ENCODE data around the gene NCBP1.
"Not testable (repeated sequence)": the region's sequence is repeated elsewhere in the genome, so short reads cannot be mapped to it uniquely, and the experiment has no call there.

The NCBP1 gene

DNA sequence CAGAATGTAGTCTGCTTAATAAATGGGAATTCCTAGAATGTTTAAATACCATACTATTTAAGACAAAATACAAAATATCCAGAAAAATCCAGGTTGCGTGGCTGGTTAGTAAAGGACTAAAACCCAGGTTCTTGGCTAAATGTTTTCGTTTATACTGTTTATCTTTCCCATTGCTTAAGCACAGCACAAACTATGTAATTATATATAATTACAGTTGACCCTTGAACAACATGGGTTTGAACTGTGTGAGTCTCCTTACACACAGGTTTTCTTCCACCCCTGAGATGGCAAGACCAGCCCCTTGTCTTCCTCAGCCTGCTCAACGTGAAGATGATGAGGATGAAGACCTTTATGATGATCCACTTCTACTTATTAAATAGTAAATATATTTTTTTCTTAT is 38.8 kb downstream of the NCBP1 start:
- DNase-seq (ENCODE audit: low read depth in 2 of 2): no peak

DNA sequence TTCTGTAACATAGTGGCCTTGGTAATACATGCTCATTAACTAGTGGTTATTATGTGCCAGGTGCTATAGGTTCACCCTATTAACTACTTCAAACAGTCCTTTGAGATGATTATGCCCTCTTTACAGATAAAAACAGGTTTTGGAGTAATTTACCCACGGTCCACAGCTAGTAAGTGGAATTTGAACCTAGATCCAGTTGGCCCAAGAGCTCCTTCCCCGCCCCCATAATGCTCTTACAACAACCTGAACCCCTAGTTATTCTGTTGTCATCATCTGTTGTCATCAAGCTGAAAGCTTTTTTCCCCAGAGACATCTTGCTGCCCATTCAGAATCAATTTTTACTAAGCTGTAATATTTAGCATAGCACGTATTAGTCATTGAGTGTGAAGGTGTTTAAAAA is 40.3 kb downstream of the NCBP1 start:
- no peak for DNase-seq (ENCODE audit: low read depth in 2 of 2)

DNA sequence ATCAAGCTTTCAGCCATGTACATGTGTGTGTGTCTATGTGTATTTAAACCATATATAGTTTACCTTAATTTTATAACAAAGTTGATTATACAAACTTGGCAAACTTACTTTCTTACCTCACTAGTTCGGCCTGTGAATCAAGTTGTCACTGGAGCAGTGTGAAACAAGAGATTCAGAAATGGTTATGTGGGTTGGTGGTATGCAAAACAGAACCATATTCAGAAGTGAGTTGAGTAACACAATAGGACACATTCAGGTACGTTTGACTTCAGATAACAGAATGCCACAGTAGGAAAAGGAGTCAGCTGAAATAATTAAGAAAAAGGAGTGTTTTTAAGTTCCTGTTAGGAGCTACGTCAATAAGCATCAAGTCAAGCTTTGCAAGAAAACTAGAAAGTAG is 42.0 kb downstream of the NCBP1 start:
- DNase-seq (ENCODE audit: low read depth in 2 of 2): no peak

DNA sequence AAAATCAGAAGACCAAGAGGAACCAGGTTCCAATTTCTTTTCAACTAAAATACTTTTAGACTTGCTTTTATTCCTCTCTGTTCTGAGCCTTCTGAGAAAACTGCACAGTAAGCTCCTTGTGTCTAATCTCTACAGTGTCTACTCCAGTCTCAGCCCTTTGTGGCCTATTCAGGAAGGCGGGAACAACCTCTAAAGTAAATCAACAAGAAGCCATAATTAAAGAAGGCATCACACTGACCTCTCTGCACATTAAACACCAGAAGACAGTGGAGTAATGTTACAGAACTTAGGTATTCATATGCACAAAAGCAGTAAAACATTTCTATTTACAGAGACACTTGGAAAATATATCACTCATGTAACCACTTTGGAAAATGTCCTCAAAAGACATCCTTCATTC is 48.6 kb downstream of the NCBP1 start:
- no peak for DNase-seq (ENCODE audit: low read depth in 2 of 2)

DNA sequence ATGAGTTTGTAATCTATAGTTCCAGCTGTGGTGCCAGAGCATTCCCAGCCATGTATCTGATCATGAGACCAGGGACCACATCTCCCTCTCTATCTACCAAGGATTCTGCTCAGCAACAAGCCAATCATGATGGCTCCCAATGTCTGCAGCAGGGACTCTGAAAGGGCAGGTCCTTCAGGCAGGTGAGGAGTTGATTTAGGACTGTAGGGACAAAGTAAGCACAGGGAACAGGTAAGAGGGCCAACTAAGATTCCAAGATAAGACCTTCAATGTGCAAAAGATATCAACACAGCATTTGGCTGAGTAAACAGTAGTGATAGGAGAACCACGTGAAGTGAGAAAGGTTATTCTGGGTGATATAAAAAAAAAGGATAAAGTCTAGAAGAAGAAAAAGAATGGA is 55.0 kb downstream of the NCBP1 start:
- DNase-seq (ENCODE audit: low read depth in 2 of 2): no peak

DNA sequence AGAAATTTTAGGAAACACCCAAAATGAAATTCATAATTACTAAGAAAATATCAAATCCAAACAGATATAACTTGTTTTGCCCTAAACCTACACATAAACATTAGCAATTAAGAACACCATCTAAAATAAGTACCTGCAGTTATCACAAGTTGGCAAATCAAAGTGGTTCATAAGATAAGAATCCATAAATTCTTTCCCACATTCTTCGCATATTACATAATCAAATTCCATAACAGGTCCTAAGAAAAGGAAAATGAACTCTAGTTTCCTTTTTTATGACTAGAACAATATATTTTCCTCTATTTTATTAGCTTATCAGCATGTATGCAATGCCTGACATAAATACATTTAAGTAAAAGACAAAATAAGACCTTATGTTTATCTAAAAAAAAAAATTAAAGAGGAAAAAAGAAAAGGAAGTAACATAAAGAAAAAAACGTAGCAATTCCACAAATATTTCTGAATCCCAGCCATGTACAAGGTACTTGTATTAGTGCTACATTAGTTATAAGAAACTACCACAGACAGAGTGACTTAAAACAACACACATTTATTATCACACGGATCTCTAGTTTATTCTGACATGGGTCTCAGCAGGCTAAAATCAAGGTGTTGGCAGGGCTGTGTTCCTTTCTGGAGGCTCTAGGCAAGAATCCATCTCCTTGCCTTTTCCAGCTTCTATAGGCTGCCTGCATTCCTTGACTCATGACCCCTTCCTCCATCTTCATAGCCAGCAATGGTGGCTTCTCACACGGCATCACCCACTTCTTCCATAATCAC is 56.0 kb downstream of the NCBP1 start:
- DNase-seq (ENCODE audit: low read depth in 2 of 2): peak in 1 of 2 experiments; percentile 4

DNA sequence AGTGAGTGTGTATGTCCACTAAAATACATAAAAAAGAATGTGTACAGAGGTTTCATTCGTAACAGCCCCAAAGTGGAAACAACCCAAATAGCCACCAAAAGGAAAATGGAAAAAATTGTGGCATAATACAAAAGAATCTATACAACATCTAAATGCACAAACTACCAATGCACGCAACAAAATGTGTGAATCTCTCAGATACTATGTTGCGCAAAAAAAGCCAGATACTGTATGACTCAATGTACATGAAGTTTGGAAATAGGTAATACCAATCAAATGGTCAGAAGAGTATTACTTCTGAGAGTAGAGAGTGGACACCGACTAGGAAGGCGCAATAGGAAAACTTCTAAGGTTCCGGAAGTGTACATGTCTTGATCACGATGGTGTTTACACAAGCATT is 61.1 kb downstream of the NCBP1 start:
- DNase-seq (ENCODE audit: low read depth in 2 of 2): no peak

DNA sequence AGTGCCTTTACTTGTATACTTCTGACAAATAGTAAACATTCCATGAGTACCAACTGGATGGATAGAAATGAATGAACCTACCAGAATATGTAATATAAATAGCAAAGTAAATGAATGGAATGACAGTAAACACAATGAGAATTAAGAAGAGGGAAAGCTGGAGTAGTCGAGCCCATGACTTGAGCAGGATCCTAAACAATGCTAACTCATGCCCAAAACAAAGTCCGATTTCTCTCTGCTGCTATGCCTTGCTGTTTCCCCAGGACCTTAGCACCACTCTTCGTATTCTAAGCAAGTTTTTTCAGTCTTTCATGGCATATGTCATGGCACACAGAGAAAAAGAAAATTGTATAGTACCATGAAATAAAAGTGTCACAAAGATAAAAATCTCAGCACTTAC is 61.8 kb downstream of the NCBP1 start:
- DNase-seq (ENCODE audit: low read depth in 2 of 2): no peak

DNA sequence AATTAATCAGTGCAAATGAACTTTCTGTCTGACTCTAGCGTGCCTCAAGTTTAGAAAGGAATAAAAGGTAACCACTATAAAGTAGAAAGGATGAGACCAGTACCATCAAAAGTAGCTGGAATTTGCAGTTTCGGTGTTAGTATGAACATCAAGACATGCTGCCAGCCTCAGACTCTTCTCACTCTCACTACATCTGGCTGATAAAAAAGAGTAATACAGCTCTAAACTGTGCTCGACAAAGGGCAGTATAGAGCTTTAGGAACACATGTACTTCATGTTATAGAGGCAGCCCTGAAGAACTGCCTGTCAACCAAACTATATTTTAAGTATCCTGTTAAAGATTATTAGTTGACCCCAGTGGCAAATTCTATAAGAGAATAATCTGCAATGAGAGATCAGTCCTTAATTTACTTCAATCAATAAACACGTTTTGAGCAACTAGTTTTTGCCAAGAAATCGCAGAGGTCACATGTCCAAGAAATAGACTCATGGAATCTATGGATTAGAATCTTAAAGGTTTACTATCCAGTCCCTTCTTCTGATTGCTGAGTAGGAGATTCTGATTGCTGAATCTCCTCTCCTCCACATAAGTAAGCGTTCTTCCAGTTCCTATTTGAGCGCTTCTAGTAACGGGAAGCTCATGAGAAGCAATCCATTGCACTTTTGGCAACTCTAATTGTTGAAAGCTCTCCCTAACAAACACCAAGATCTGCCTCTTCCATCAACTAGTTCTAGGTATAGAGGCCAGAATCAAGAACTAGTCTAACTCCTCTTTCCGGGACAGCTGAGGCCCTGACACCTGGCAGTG is 62.6 kb downstream of the NCBP1 start:
- peak in 1 of 2 experiments; percentile 2 for DNase-seq (ENCODE audit: low read depth in 2 of 2)

DNA sequence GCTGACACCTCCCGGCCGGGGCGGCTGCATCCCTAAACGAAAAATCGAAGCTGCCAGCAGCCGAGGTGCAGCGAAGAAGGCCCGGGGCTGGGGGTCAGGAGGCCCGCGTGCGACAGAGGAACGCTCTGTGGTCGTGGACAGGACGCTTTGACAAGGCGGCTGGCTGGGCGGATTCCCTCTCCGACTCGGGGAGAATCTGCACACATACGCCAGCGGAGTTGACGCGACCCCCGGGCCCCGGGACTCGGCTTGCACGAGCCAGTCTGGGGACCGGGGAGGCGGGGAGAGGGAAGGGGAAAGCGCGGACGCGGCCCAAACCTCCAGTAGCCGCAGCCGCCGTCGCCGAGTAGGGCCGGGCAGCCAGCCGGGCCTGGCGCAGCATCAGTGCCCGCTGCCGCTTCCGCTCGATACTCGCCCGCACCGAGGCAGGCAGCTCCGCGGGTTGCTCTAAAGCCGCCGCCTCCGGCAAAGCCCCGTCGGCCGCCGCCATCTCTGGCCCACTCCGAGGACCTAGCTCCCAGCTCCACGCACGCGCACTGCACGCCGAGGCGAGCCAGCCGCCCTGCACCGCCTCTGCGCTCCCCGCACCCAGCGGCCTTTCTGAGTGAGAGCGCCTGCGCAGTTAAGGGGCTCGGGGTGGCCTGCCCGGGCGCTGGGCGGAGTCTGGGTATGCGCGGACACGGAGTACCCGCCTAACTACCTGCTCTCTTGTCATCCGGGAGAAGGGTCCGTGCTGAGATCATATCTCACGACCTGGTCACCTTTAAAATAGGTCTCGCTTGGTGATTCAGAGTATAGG is 63.4 kb downstream of the NCBP1 start, which contains the start of gene XPA:
XPA (minus strand) TSS at position 538 of the 799 bp plus-strand sequence; CDS start at position 490, 48 bp downstream.
- peak; percentile 87 to 89 for DNase-seq (ENCODE audit: low read depth in 2 of 2)

DNA sequence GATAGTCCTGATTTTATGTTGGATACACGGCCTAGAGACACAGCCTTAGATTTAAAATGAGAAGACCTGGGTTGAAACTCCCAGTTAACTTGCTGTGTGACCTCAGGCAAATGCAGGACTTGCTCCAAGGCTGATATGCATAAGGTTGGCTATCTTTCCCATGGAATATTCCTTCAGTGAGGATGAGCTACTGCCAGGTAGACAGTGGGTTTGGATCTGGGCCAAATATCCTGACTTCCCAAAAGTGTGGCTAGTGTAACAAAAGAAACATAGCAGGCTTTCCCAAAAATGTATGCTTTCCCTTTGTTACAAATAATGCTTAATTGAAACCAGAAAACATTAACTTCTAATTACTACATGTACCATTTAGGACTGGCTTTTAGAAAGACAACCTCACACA is 64.2 kb downstream of the NCBP1 start:
- no peak for DNase-seq (ENCODE audit: low read depth in 2 of 2)

DNA sequence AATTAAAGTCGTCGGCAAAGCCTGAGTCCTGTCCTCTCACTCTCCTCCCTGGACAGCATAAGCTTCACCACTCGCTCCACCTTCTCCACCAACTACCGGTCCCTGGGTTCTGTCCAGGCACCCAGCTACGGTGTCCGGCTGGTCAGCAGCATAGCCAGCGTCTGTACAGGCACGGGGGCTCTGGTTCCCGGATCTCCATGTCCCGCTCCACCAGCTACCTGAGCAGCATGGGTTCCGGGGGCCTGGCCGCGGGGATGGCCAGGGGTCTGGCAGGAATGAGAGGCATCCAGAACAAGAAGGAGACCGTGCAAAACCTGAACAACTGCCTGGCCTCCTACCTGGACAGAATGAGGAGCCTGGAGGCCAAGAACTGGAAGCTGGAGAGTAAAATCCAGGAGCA is 65.2 kb downstream of the NCBP1 start:
- no peak for DNase-seq (ENCODE audit: low read depth in 2 of 2)

DNA sequence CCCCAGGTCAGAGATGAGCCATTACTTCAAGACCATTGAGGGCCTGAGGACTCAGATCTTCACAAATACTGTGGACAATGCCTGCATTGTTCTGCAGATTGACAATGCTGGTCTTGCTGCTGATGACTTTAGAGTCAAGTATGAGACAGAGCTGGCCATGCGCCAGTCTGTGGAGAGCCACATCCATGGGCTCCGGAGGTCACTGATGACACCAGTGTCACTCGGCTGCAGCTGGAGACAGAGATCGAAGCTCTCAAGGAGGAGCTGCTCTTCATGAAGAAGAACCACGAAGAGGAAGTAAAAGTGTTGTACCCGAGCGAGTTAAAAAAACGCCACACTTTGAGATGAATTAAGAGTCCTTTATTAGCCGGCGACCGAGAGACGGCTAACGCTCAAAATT is 65.7 kb downstream of the NCBP1 start:
- DNase-seq (ENCODE audit: low read depth in 2 of 2): not testable (repeated sequence)

DNA sequence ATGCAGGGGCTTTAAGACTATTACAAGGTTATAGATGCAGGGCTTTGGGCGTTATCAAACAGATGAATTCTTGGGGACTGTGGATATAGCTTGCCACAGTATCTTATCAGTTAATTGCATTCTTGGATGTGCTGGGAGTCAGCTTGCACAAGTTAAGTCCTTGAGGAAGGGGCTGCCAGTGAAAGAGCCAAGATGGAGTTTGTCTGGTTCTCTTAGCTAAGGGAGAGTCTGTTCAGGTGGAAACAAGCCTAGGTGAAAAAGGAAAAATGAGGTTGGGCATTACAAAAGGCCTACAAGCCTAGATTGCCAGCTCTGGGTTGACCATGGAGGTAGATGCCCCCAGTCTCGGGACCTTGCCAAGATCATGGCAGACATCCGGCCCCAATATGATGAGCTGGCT is 66.2 kb downstream of the NCBP1 start:
- DNase-seq (ENCODE audit: low read depth in 2 of 2): not testable (repeated sequence)

DNA sequence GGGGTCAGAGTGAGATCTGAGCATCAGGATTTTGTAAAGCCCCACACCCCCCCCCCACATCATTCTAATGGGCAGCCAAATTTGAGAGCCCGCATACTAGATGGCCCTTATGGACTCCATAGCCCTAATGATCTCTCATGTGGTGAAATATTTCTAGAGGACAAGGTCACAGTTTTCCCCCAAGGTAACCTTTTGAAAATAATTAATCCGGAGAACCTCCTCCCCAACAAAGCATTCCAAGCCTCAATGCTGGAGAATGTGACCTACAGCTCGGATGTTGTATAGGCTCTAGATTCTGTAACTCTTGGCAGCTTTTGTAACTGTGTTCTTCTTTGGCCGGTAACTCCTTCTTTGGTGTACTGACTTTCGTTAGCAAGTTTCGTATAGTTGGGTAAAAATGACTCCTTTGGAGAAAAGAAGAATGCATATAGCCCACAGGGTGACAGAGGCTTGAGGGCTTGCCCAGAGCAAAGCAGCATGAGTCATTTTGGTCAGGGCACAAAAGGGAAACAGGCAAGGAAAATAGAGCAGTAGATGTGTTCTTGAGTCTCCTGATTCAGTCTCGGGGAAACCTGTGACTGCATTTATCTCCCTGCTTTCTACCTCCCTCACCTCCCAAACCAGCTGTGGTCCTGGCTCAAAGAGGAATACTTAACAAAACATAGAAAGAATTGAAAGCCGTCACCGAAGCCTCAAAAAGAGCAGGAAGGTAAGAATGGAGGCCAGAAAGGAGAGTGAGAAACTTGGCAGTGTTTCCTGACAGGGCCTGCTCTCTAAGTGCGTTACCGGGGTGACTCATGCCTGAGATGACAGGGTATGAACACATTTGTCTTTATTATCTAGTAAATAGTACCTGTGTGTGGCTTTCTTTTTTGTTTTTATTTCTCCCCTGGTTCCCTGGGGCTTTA is 70.1 kb downstream of the NCBP1 start:
- peak in 1 of 2 experiments; percentile 28 for DNase-seq (ENCODE audit: low read depth in 2 of 2)

DNA sequence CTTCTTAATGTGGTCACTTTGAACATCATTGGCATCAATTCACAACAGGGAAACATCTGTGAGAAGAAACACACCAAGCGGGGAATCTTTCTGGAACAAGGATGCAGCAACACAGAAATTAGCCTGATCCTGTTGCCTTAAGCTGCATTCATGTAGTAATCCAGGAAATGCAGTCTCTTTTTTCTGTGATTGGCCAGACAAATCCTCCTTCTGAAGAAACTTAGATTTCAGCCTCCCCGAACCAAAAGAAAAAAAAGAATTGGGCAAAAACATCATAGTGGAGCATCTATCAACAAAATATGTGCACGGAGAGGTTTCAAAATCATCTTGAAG is 70.7 kb downstream of the NCBP1 start:
- DNase-seq (ENCODE audit: low read depth in 2 of 2): no peak

DNA sequence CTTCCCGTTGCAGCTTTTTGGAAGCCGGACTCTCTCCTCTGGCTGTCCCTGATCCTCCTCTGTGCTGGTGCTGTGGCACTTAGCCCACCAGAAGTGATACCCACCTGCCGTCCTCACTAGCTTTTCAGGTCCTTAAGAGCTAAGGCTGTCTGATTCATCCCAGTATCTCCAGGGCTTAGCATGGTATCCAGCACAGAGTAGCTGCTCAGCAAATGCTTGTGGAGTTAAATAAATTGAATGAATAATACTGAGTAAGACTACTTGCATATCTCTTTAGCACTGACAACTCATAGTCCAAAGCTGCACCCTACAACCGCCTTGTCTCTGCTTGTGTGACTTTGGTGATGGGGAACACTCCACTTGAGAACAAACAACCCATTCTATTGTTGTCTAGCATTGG is 71.2 kb downstream of the NCBP1 start:
- no peak for DNase-seq (ENCODE audit: low read depth in 2 of 2)

DNA sequence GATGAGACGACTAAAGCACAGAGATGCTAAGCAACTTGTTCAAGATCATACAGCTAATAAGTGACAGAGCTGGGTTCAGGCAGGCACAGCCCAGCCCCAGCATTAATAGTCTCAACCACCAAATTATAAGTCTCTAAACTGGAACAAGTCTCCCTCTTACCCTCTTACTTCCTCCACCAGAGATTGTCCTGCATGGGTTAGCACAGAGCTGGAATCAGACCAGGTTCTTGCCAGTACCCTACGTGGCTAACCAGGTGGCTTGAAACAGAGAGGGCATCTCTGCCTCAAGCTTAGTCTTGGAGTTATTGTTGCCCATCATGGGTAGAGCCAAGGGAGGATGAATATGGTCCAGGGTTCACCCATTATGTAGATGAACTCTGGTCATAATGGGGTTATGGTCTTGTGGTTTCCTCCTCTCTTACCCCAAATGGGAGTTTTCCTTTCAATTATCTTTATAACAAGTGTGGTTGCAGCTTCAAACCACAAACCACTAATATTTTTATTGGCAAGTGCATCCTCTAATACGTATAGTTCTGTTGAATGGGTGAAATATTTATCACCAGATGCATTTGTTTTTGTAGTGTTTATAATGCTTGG is 71.8 kb downstream of the NCBP1 start:
- DNase-seq (ENCODE audit: low read depth in 2 of 2): no peak

DNA sequence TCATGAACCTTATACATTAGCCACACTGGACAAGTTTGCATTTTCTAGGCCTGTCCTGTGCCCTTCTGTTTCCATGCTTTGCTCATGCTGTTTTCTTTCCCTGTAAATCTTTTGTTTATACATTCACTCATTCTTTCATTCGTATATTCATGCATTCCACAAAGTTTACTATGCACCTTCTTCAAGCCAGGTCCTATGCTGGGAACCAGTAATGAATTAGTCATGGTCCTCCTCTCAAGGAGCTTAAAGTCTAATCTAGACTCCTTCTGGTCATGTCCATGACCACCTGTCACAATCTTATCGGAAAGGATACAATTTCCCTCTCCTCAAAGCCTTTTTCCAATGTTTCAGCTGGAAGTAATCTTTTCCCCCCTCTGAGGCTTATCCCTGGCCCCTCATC is 72.6 kb downstream of the NCBP1 start:
- no peak for DNase-seq (ENCODE audit: low read depth in 2 of 2)

DNA sequence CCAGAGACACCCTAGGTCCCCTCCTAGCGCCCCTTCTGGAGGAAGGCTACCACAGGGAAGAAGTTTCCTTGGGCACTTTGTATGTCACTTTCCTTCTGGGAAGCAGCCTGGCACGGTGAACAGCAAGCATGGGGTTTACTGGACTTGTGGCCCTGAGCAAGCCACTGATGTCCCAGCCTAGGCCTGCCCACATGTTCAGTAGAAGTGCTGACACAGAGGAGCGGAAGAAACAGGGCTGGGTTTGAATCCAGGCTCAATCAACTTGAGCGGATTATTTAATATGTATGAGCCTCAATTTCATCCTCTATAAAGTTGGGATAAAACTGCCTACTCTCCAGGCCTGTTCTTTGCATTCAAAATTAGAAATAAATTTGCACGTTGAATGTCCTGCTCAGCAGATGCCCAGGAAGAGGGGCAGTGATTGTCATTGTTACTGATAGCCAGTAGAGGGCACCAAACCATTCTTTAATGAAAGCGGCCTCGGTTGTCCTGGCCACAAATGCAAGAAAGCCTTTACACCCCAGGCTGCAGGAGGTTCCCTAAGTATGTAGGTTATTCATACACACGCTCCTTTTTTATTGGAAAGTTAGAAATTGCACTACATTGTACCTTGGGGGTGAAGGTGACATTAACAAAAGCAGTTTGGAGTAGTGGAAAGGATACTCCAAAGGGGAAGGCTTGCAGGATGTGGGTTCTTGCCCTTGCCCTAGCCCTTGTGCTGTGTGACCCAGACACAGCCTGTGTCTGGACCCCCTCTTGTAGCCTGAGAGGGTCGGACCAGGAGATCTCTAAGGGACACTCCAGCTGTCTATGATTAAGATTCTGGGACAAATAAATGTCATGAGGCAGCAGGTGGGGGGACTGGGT is 77.0 kb downstream of the NCBP1 start:
- peak in 1 of 2 experiments; percentile 37 for DNase-seq (ENCODE audit: low read depth in 2 of 2)

Data from fibroblast of skin of left quadriceps (primary cell).